Breast epithelium (tissue), 4 donors: ENCODE measurements around the gene ZFR2. TPM values are rescaled to one million over a fixed set of nuclear protein-coding genes. Genes with fewer than 3 reads are reported as not detected.

Source experiments
- DNase-seq, 2 donors: peaks; one replicate each; pipeline ENCODE4 v3.0.0-alpha.2; 2019; ENCODE audit warnings: low spot score in 2 of 2
- H3K27ac ChIP-seq, 2 donors: fragments of 200-600 bp; sonication (generic) in 1 of 2; one replicate each; pipeline ENCODE4 v1.5.1; 2016 to 2019; ENCODE audit warnings: mild to moderate bottlenecking in 1 of 2
- H3K27me3 ChIP-seq, 2 donors: fragments of 200-600 bp; sonication (generic) in 1 of 2; one replicate each; pipeline versions ENCODE4 v1.5.1 to v1.6.0; 2017 to 2019; ENCODE audit warnings: control low read depth in 1 of 2, mild to moderate bottlenecking in 1 of 2
- H3K36me3 ChIP-seq: fragments of 200-600 bp; one replicate; pipeline ENCODE4 v1.5.1; 2019
- H3K4me1 ChIP-seq, 2 donors: fragments of 200-600 bp; sonication (generic); one replicate each; pipeline ENCODE4 v1.5.1; 2016 to 2019; ENCODE audit warnings: control low read depth in 1 of 2
- H3K4me3 ChIP-seq, 3 donors: fragments of 200-600 bp; sonication (generic); 1 replicate in 2 of 3; 2 replicates in 1 of 3; pipeline ENCODE4 v1.5.1; 2016 to 2019; ENCODE audit warnings: mild to moderate bottlenecking in 3 of 3, moderate library complexity in 2 of 3
- H3K9me3 ChIP-seq, 2 donors: fragments of 200-600 bp; sonication (generic) in 1 of 2; one replicate each; pipeline ENCODE4 v1.5.1; 2016 to 2019; ENCODE audit warnings: control low read depth in 1 of 2
- POLR2A ChIP-seq: fragments of 450-650 bp; IDR thresholded peaks from one replicate; pipeline ENCODE4 v1.6.1; 2016; ENCODE audit warnings: antibody characterized with exemption, mild to moderate bottlenecking, moderate library complexity
- POLR2AphosphoS5 ChIP-seq, 3 donors: sonication (generic); formaldehyde crosslinking; IDR thresholded peaks; one replicate each; pipeline ENCODE4 v1.6.1; 2017; ENCODE audit warnings: antibody characterized with exemption in 3 of 3
- intact Hi-C: fragments of 100-400 bp; cut with DNase I; formaldehyde crosslinking; loops from one replicate; pipeline ENCODE4 v1.15.1; 2023; ENCODE audit warnings: low total_unique reads
- total RNA-seq, 3 donors: library from RNA; depleted of rRNA; stranded (reverse); fragments of >200 nt; gene quantifications; one replicate each; pipeline ENCODE4 v1.1.0, GENCODE V29; 2016
- TF ChIP-seq, protein P1 (sequence below), 3 donors: fragments of 450-650 bp; IDR thresholded peaks; one replicate each; pipeline ENCODE4 v1.5.1; 2016 to 2017; ENCODE audit warnings: antibody characterized with exemption in 3 of 3, mild to moderate bottlenecking in 3 of 3, moderate library complexity in 3 of 3

ZFR2 gene
- total RNA-seq, 3 donors from 2014 or later: 0.98 TPM; not detected in 2

DNA sequence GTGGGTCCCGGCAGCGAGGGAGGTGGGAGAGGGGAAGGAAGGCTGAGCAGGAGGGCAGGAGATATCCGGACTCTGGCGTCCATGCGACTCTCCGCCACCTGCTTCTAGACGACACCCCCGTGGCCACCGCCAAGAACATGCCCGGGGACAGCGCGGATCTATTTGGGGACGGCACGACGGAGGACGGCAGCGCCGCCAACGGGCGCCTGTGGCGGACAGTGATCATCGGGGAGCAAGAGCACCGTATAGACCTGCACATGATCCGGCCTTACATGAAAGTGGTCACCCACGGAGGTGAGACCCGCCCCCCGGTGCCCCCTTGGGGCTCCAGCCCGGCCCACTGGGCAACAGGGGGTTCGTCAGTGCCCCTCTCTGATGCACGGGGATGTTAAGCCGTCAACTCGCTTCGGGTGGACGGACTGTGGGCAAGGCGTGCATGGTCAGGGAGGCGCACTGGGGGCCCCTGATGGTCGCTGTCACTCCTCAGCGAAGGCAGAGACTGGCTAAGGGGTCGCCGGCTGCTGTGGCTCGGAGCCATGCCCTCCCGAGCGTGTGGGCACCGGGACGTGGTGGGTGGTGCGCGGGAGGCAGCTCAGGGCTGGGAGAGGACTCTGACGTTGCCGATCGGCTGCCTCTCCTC is 38.9 kb upstream of the ZFR2 start:
- no peaks in the 10 kb centered on the region for H3K36me3 ChIP-seq
- intact Hi-C loops: no loop called here
- H3K4me1 ChIP-seq: no peaks in the 10 kb centered on the region
- H3K4me3 ChIP-seq: no peak overlapping the region
- TF ChIP-seq POLR2A: no peak
- TF ChIP-seq POLR2AphosphoS5 (IDR thresholded peaks at IDR 0.05): no peak
- TF ChIP-seq, protein P1, sequence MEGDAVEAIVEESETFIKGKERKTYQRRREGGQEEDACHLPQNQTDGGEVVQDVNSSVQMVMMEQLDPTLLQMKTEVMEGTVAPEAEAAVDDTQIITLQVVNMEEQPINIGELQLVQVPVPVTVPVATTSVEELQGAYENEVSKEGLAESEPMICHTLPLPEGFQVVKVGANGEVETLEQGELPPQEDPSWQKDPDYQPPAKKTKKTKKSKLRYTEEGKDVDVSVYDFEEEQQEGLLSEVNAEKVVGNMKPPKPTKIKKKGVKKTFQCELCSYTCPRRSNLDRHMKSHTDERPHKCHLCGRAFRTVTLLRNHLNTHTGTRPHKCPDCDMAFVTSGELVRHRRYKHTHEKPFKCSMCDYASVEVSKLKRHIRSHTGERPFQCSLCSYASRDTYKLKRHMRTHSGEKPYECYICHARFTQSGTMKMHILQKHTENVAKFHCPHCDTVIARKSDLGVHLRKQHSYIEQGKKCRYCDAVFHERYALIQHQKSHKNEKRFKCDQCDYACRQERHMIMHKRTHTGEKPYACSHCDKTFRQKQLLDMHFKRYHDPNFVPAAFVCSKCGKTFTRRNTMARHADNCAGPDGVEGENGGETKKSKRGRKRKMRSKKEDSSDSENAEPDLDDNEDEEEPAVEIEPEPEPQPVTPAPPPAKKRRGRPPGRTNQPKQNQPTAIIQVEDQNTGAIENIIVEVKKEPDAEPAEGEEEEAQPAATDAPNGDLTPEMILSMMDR (IDR thresholded peaks at IDR 0.05): no peak
- peaks cover 0 to 16% of the 10 kb centered on the region in 2 donors for H3K27me3 ChIP-seq
- no peak for DNase-seq
- no peak overlapping the region for H3K27ac ChIP-seq
- peaks cover 14% of the 10 kb centered on the region in 2 donors for H3K9me3 ChIP-seq

DNA sequence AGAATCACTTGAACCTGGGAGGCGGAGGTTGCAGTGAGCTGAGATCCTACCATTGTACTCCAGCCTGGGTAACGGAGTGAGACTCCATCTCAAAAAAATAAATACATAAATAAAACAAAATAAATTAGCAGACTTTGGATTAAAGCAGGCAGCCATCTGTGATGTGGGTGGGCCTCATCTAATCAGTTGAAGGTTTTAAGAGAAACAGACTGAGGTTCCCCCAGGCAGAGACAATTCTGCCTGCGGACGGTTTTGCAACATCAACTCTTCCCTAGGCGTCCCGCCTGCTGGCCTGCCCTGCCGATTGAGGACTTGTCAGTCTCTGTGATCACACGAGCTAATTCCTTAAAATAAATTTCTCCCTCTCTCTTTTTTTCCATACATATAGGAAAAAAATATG is 35.4 kb upstream of the ZFR2 start:
- Histone ChIP-seq H3K9me3 (peaks cover 1 to 2% of the 10 kb centered on the region in 2 donors), H3K36me3 (no peaks in the 10 kb centered on the region), H3K4me1 (no peaks in the 10 kb centered on the region), H3K27me3 (peaks cover 0 to 32% of the 10 kb centered on the region in 2 donors), H3K27ac (no peak overlapping the region), H3K4me3 (no peak overlapping the region)
- no peak for DNase-seq
- TF ChIP-seq, protein P1 (IDR thresholded peaks at IDR 0.05): no peak
- TF ChIP-seq POLR2AphosphoS5 (IDR thresholded peaks at IDR 0.05) (no peak), POLR2A (no peak)
- intact Hi-C loops: no loop called here

DNA sequence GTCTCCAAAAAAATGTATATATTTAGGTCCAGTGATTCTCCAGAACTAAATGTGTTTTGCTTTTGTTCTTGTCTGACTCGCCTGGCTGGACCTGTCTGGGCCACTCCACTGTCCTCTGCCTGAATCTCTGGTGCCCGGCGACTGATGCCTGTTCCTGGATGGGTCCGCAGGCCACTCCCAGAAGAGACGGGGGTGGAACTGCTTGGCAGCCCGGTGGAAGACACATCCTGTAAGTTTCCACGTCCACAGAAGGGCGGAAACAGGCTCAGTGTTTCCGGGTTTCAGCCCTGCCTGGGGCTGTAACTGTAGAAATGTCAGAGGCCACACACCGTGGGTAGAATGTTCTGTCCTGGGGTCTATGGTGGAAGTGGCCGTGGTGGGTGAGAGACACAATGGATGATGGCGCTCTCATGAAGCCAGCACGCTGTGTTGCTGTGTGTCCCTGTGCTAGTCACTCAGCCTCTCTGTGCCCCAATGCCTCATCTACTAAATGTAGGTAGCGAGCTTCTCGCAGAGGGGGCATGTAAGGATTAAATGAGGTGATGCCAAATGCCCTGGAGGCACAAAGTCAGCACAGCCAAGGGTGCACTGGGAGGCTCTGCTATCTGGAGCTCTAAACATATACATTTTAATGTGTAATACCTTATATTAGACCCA is 33.6 kb upstream of the ZFR2 start:
- Histone ChIP-seq H3K27me3 (peaks cover 0 to 32% of the 10 kb centered on the region in 2 donors), H3K4me3 (no peak overlapping the region), H3K4me1 (no peaks in the 10 kb centered on the region), H3K9me3 (peaks cover 0 to 9% of the 10 kb centered on the region in 2 donors), H3K36me3 (no peaks in the 10 kb centered on the region), H3K27ac (no peak overlapping the region)
- intact Hi-C loops: no loop called here
- TF ChIP-seq POLR2A (no peak), POLR2AphosphoS5 (IDR thresholded peaks at IDR 0.05) (no peak)
- TF ChIP-seq, protein P1 (IDR thresholded peaks at IDR 0.05): no peak
- no peak for DNase-seq

DNA sequence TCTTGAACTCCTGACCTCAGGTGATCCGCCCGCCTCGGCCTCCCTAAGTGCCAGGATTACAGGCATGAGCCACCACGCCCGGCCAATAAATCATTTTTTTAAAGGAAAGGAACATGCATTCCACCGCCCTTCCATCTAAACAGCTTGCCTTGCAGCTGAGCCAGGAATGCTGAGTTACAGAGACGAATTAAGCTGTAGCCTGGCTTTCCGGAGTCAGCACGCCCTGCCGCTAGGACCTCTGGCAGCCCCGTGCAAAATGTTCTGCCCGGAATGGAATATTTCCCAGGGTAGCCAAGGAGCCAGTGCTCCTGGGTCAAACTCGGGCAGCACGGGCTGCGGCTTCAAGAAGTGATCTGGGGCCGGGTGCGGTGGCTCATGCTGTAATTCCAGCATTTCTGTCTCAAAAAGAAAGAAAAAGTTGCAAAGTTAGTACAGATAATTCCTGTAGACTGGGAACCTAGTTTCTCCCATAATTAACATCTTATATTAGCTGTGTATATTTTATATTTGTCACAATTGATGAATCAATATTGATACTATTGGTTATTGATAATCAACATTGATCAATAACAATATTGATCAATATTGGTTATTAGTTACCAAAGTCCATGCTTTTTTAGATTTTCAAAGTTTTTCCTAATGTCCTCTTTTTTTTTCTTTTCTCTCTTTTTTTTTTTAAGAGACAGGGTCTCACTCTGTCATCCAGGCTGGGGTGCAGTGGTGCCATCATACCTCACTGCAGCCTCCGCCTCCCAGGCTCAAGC is 30.9 kb upstream of the ZFR2 start:
- no peaks in the 10 kb centered on the region for H3K4me1 ChIP-seq
- H3K27ac ChIP-seq: no peak overlapping the region
- H3K9me3 ChIP-seq: peaks cover 0 to 9% of the 10 kb centered on the region in 2 donors
- no peaks in the 10 kb centered on the region for H3K36me3 ChIP-seq
- intact Hi-C loops: no loop called here
- DNase-seq: no peak
- H3K27me3 ChIP-seq: peaks cover 0 to 30% of the 10 kb centered on the region in 2 donors
- TF ChIP-seq POLR2AphosphoS5 (IDR thresholded peaks at IDR 0.05) (no peak), POLR2A (no peak)
- TF ChIP-seq, protein P1 (IDR thresholded peaks at IDR 0.05): no peak
- H3K4me3 ChIP-seq: no peak overlapping the region

DNA sequence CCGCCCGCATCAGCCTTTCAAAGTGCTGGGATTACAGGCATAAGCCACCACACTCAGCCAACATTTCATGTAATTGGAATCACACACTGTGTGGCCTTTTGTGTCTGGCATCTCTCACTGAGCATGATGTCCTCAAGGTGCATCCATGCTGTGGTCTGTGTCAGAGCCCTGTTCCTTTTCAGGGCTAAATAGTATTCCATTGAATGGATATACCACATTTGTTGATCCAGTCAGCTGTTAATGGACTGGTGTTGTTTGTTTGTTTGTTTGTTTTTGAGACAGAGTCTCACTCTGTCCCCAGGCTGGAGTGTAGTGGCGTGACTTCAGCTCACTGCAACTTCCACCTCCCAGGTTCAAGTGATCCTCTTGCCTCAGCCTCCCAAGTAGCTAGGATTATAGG is 29.6 kb upstream of the ZFR2 start:
- Histone ChIP-seq H3K27ac (no peak overlapping the region), H3K27me3 (peaks cover 0 to 31% of the 10 kb centered on the region in 2 donors), H3K9me3 (peaks cover 0 to 9% of the 10 kb centered on the region in 2 donors), H3K36me3 (no peaks in the 10 kb centered on the region), H3K4me1 (no peaks in the 10 kb centered on the region), H3K4me3 (no peak overlapping the region)
- TF ChIP-seq POLR2AphosphoS5 (IDR thresholded peaks at IDR 0.05) (no peak), POLR2A (no peak)
- TF ChIP-seq, protein P1 (IDR thresholded peaks at IDR 0.05): no peak
- DNase-seq: no peak
- intact Hi-C loops: no loop called here
